Naive thymus-derived CD8-positive, alpha-beta T cell (primary cell): ENCODE measurements around the gene RBBP5. TPM values are rescaled to one million over a fixed set of nuclear protein-coding genes. Genes with fewer than 3 reads are reported as not detected.

ENCODE experiments used
- ATAC-seq, 2 donors: fragments of 150-1000 bp; cut with Tn5 transposase in 1 of 2; sonication (Bioruptor Pico), chemical (Tn5 transposase) in 1 of 2; 1 replicate in 1 of 2; 2 replicates in 1 of 2; pipeline ENCODE4 v1.10.0; 2021; ENCODE audit warnings: mild to moderate bottlenecking in 2 of 2, moderate library complexity in 2 of 2
- POLR2A ChIA-PET: fragments of 350-600 bp; sonication (Branson Sonifier 250); formaldehyde crosslinking; loops from one replicate; lab custom pipeline; 2021; ENCODE audit warnings: antibody characterized with exemption; lab: Charles Lee
- DNase-seq, 10 donors: peaks; one replicate each; pipeline versions ENCODE4 v3.0.0 to v3.0.0-alpha.2; 2020 to 2022
- H3K27ac Mint-ChIP-seq, 10 donors: one replicate each; pipeline ENCODE4 v1.8.0; 2020 to 2022; ENCODE audit warnings: mild to moderate bottlenecking in 10 of 10, mixed read lengths in 10 of 10, moderate library complexity in 4 of 10, inconsistent platforms in 1 of 10
- H3K27me3 Mint-ChIP-seq, 5 donors: one replicate each; pipeline ENCODE4 v1.8.0; 2021 to 2022; ENCODE audit warnings: mixed read lengths in 5 of 5
- H3K36me3 Mint-ChIP-seq, 3 donors: one replicate each; pipeline ENCODE4 v1.8.0; 2020 to 2022; ENCODE audit warnings: mixed read lengths in 3 of 3, mild to moderate bottlenecking in 2 of 3, inconsistent platforms in 1 of 3
- H3K4me1 Mint-ChIP-seq, 4 donors: one replicate each; pipeline ENCODE4 v1.8.0; 2021 to 2022; ENCODE audit warnings: mixed read lengths in 4 of 4
- H3K4me3 Mint-ChIP-seq, 10 donors: one replicate each; pipeline ENCODE4 v1.8.0; 2020 to 2022; ENCODE audit warnings: mild to moderate bottlenecking in 10 of 10, mixed read lengths in 10 of 10, moderate library complexity in 6 of 10, inconsistent platforms in 1 of 10
- H3K9me3 Mint-ChIP-seq, 9 donors: one replicate each; pipeline ENCODE4 v1.8.0; 2020 to 2022; ENCODE audit warnings: mixed read lengths in 9 of 9, mild to moderate bottlenecking in 3 of 9, inconsistent platforms in 1 of 9, moderate library complexity in 1 of 9
- polyA plus RNA-seq, 3 donors: library from polyadenylated mRNA; unstranded; fragments of 300-500 nt; fragmentation: Illumina TruSeq; gene quantifications; one replicate each; pipeline ENCODE4 v1.2.3, GENCODE V29; 2021
- total RNA-seq, 8 experiments: library from RNA in 2 of 8; stranded (reverse) in 2 of 8; gene quantifications; one replicate each; pipeline ENCODE4 v1.2.3 and lab custom pipeline; 2021 to 2026

The RBBP5 gene
- total and polyA plus RNA-seq, 5 experiments from 2014 or later: 20.4 to 31.5 (median 23.2) TPM

DNA sequence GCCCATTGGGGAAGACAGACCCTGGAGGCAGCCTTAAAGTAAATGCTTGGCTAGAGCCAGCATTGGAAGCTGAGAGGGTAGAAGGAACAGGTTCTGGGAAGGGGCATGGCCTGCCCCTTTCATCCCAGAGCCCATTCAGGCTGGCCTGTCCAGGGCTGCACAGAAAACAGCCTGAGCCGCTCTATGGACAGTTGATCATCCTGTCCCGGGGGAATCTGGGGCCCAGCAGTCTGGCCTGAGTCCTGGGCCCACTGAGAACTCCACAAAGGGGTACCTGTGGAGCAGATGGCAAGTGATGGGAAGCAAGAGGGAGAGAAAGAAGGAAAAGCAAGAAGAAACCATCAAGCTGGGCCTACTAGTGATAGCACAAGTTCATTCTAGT is 50.8 kb downstream of the RBBP5 start:
- ATAC-seq: no peak
- POLR2A ChIA-PET: no interaction called here
- DNase-seq: no peak
- Mint-ChIP-seq H3K4me1 (no peaks in the 10 kb centered on the region), H3K9me3 (no peaks in the 10 kb centered on the region), H3K27me3 (no peaks in the 10 kb centered on the region), H3K4me3 (no peak overlapping the region), H3K27ac (peak overlapping the region in 1 of 10 donors; percentile 26), H3K36me3 (no peaks in the 10 kb centered on the region)

DNA sequence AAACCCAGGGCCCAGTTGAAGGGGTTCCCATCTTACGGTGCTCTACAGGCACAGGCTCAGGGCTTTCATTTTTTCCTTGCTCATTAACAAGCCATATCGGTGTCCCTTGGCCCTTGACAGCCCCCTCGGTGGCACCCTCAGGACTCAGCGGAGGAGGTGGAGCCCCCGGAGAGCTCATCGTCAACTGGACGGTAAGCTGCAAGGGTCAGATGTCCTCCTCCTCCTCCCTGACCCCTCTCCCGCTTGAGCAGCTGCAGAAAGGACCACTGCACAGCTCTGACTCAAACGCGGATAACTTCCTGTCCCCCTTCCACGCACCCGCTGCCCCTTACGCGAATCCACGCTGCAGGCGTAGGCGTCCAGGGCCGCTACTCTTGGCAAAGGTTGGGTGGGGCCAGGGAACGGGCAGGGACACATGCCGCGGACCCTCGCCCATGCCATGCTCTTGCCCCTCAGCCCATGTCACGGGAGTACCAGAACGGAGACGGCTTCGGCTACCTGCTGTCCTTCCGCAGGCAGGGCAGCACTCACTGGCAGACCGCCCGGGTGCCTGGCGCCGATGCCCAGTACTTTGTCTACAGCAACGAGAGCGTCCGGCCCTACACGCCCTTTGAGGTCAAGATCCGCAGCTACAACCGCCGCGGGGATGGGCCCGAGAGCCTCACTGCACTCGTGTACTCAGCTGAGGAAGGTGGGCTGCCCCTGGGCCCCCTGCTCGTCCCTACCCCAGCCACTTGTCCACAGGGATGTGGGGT is 52.2 kb downstream of the RBBP5 start:
- no peaks in the 10 kb centered on the region for H3K36me3 Mint-ChIP-seq
- no peaks in the 10 kb centered on the region for H3K27me3 Mint-ChIP-seq
- no peak overlapping the region for H3K4me3 Mint-ChIP-seq
- no peak overlapping the region for H3K27ac Mint-ChIP-seq
- DNase-seq: no peak
- H3K4me1 Mint-ChIP-seq: no peaks in the 10 kb centered on the region
- H3K9me3 Mint-ChIP-seq: no peaks in the 10 kb centered on the region
- POLR2A ChIA-PET: no interaction called here
- ATAC-seq: no peak

GRCh38 chr1:205068457-205069040 is 53.2 kb downstream of the RBBP5 start:
- H3K36me3 Mint-ChIP-seq: no peaks in the 10 kb centered on the region
- H3K4me3 Mint-ChIP-seq: no peak overlapping the region
- no peaks in the 10 kb centered on the region for H3K4me1 Mint-ChIP-seq
- ATAC-seq (no peak), DNase-seq (no peak)
- H3K27me3 Mint-ChIP-seq: no peaks in the 10 kb centered on the region
- H3K27ac Mint-ChIP-seq: no peak overlapping the region
- POLR2A ChIA-PET: no interaction called here
- no peaks in the 10 kb centered on the region for H3K9me3 Mint-ChIP-seq

DNA sequence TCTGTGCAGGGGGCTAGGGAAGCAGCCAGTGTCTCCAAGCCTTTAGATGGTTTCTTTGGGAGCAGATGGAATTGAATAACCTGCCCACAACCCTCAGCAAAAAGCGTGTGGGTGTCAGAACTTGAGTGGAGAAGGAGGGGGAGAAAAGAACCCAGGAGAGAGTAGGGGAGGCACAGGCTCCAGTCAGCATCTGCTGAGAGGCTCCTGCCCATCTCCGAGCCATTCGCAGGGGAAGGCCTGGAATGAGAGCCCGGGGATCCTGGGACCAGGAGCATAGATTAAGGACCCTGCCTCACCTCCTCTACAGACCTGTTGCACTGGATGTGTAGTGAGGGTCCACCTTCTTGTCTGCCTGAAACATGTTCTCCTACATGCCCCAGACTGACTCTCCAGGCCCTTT is 53.8 kb downstream of the RBBP5 start:
- H3K27ac Mint-ChIP-seq: no peak overlapping the region
- H3K27me3 Mint-ChIP-seq: no peaks in the 10 kb centered on the region
- H3K9me3 Mint-ChIP-seq: no peaks in the 10 kb centered on the region
- DNase-seq (no peak), ATAC-seq (no peak)
- no peak overlapping the region for H3K4me3 Mint-ChIP-seq
- POLR2A ChIA-PET: no interaction called here
- H3K4me1 Mint-ChIP-seq: no peaks in the 10 kb centered on the region
- no peaks in the 10 kb centered on the region for H3K36me3 Mint-ChIP-seq

DNA sequence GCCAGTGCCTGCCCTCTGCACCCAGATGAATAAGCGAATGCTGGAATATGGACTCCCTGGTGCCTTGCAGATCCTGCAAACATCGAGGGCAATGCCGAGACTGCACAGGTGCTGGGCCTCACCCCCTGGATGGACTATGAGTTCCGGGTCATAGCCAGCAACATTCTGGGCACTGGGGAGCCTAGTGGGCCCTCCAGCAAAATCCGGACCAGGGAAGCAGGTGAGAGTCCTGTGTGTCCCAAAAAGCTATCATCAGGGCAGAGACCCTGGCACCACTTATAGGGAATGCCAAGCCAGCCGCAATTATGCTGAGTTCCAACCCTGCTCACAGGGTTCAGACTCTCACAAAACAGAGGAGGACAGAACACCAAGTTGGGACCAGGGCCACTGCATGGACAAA is 54.7 kb downstream of the RBBP5 start:
- Mint-ChIP-seq H3K27ac (no peak overlapping the region), H3K4me3 (no peak overlapping the region), H3K27me3 (no peaks in the 10 kb centered on the region), H3K36me3 (no peaks in the 10 kb centered on the region), H3K9me3 (no peaks in the 10 kb centered on the region), H3K4me1 (no peaks in the 10 kb centered on the region)
- DNase-seq (no peak), ATAC-seq (no peak)
- POLR2A ChIA-PET: interaction anchor here (0.7 kb wide), 1 partner anchor 17 kb away, joined by 3 read pairs; no protein-coding TSS in a partner anchor

DNA sequence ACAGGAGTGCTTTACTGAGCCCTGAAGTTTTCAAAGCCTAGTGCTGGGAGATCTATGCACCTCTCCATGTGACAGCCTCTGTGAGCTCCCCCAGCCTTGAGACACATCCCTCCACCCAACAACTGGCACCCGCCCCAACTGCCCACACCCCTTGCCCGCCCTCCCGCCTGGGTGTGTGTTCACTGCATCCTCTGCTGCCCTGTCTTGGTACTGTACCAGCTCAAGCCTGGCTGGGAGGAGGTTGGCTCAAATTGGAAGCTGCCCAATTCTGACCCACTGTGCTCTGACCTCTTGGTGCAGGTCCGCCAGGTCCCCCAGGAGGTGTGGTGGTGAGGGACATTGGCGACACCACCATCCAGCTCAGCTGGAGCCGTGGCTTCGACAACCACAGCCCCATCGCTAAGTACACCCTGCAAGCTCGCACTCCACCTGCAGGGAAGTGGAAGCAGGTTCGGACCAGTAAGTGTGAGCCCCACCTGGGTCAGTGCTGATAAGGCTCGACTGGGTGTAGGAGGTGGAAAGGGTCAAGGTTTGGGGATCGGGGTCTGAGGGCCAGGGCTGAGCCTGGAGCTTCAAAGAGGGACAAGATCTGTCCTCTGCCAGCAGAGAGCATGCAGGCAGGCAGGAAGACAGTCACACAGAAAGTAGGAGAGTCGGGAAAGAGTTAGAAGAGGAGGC is 55.5 kb downstream of the RBBP5 start:
- no peaks in the 10 kb centered on the region for H3K27me3 Mint-ChIP-seq
- H3K36me3 Mint-ChIP-seq: no peaks in the 10 kb centered on the region
- peaks cover 0 to 6% (median 0%) of the 10 kb centered on the region in 4 donors for H3K4me1 Mint-ChIP-seq
- H3K4me3 Mint-ChIP-seq: no peak overlapping the region
- DNase-seq (no peak), ATAC-seq (no peak)
- POLR2A ChIA-PET: no interaction called here
- peak overlapping the region in 1 of 10 donors; percentile 25 for H3K27ac Mint-ChIP-seq
- H3K9me3 Mint-ChIP-seq: no peaks in the 10 kb centered on the region

- ATAC-seq: no peak
Measured at GRCh38 chr1:205065666-205066065, 56.1 kb downstream of the RBBP5 start.

DNA sequence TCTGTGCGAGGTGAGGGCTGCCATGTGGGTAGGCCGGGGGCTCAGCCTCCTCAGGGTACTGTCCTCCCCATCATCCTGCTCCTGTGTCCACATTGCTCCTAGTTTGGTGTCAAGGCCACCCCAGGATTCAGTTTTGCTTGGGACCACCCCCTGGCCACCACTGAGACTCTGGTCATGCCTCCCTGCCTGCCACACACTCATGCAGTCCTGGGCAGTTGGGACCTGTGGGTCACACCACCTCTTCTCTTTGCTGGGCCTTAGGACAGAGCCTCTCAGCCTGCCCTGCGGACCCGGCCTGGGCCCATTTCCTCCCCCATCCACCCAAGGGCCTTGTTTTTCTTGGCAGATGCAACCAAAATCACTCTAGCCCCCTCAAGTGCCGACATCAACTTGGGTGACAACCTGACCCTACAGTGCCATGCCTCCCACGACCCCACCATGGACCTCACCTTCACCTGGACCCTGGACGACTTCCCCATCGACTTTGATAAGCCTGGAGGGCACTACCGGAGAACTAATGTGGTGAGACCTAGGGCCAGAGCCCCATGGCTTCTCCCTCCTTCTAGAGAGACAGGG is 56.9 kb downstream of the RBBP5 start:
- H3K27ac Mint-ChIP-seq: peak overlapping the region in 1 of 10 donors; percentile 35
- POLR2A ChIA-PET: no interaction called here

More at GRCh38 chr1:205065666-205066065, 56.1 kb downstream of the RBBP5 start:
- no peaks in the 10 kb centered on the region for H3K9me3 Mint-ChIP-seq
- no peaks in the 10 kb centered on the region for H3K27me3 Mint-ChIP-seq
- H3K27ac Mint-ChIP-seq: no peak overlapping the region
- H3K4me3 Mint-ChIP-seq: no peak overlapping the region
- H3K4me1 Mint-ChIP-seq: peaks cover 0 to 7% (median 0%) of the 10 kb centered on the region in 4 donors
- POLR2A ChIA-PET: interaction anchor here (0.6 kb wide), 1 partner anchor 220 kb away, joined by 7 read pairs; no protein-coding TSS in a partner anchor
- H3K36me3 Mint-ChIP-seq: no peaks in the 10 kb centered on the region
- no peak for DNase-seq

GRCh38 chr1:205064301-205064700 is 57.5 kb downstream of the RBBP5 start:
- Mint-ChIP-seq H3K4me3 (no peak overlapping the region), H3K4me1 (peaks cover 0 to 7% (median 0%) of the 10 kb centered on the region in 4 donors), H3K9me3 (no peaks in the 10 kb centered on the region), H3K27me3 (no peaks in the 10 kb centered on the region), H3K27ac (no peak overlapping the region), H3K36me3 (no peaks in the 10 kb centered on the region)
- POLR2A ChIA-PET: no interaction called here
- DNase-seq: no peak
- no peak for ATAC-seq

More for the DNA sequence above, 56.9 kb downstream of the RBBP5 start:
- H3K9me3 Mint-ChIP-seq: no peaks in the 10 kb centered on the region
- no peak overlapping the region for H3K4me3 Mint-ChIP-seq
- no peaks in the 10 kb centered on the region for H3K36me3 Mint-ChIP-seq
- ATAC-seq: no peak
- H3K4me1 Mint-ChIP-seq: peaks cover 0 to 7% (median 0%) of the 10 kb centered on the region in 4 donors
- DNase-seq: no peak
- no peaks in the 10 kb centered on the region for H3K27me3 Mint-ChIP-seq

GRCh38 chr1:205062895-205063294 is 58.9 kb downstream of the RBBP5 start:
- H3K27ac Mint-ChIP-seq: peak overlapping the region in 1 of 10 donors; percentile 13
- no peak overlapping the region for H3K4me3 Mint-ChIP-seq
- H3K27me3 Mint-ChIP-seq: no peaks in the 10 kb centered on the region
- POLR2A ChIA-PET: no interaction called here
- no peak for DNase-seq
- peaks cover 0 to 7% (median 0%) of the 10 kb centered on the region in 4 donors for H3K4me1 Mint-ChIP-seq
- H3K36me3 Mint-ChIP-seq: no peaks in the 10 kb centered on the region
- H3K9me3 Mint-ChIP-seq: no peaks in the 10 kb centered on the region
- no peak for ATAC-seq

GRCh38 chr1:205062319-205062718 is 59.5 kb downstream of the RBBP5 start:
- DNase-seq (no peak), ATAC-seq (no peak)
- H3K27me3 Mint-ChIP-seq: no peaks in the 10 kb centered on the region
- no peaks in the 10 kb centered on the region for H3K36me3 Mint-ChIP-seq
- H3K9me3 Mint-ChIP-seq: no peaks in the 10 kb centered on the region
- no peak overlapping the region for H3K27ac Mint-ChIP-seq
- no peak overlapping the region for H3K4me3 Mint-ChIP-seq
- POLR2A ChIA-PET: no interaction called here
- peaks cover 0 to 7% (median 0%) of the 10 kb centered on the region in 4 donors for H3K4me1 Mint-ChIP-seq

GRCh38 chr1:205061665-205062069 is 60.1 kb downstream of the RBBP5 start:
- DNase-seq (peak; percentile 49 to 83 (median 66)), ATAC-seq (peak; percentile 68 to 79)
- H3K36me3 Mint-ChIP-seq: no peaks in the 10 kb centered on the region
- no peak overlapping the region for H3K27ac Mint-ChIP-seq
- H3K4me3 Mint-ChIP-seq: no peak overlapping the region
- H3K27me3 Mint-ChIP-seq: no peaks in the 10 kb centered on the region
- POLR2A ChIA-PET: interaction anchor here (0.6 kb wide), 2 partner anchors 62 to 678 kb away, joined by 3 to 5 read pairs; no protein-coding TSS in a partner anchor
- no peaks in the 10 kb centered on the region for H3K9me3 Mint-ChIP-seq
- peaks cover 0 to 7% (median 0%) of the 10 kb centered on the region in 4 donors for H3K4me1 Mint-ChIP-seq
